DND-41 (cell line): ENCODE measurements around the gene RAPGEF1.

Source experiments
- ATAC-seq: fragments of 200-7000 bp; cut with Tn5 transposase; 3 replicates; pipeline ENCODE4 v1.9.1; 2021; ENCODE audit warnings: low read depth; ENCODE audit not compliant: insufficient read depth
- DNase-seq: peaks from one replicate; pipeline ENCODE4 v3.0.0-alpha.2; 2020
- H2AFZ ChIP-seq: 2 replicates; pipeline ENCODE4 v1.6.0; 2012; ENCODE audit warnings: low read depth, low read length
- H3K27ac ChIP-seq: 2 replicates; pipeline ENCODE4 v1.5.1; 2012; ENCODE audit warnings: low read length, inconsistent platforms
- H3K27me3 ChIP-seq: fragments of 200-600 bp; sonication (generic); 2 replicates; pipeline ENCODE4 v1.6.0; 2012; ENCODE audit warnings: low read length, mild to moderate bottlenecking, inconsistent platforms; ENCODE audit not compliant: insufficient read depth, poor library complexity
- H3K36me3 ChIP-seq: 2 replicates; pipeline ENCODE4 v1.5.1; 2012; ENCODE audit warnings: low read length, inconsistent platforms; ENCODE audit not compliant: insufficient read depth
- H3K4me1 ChIP-seq: 2 replicates; pipeline ENCODE4 v1.5.1; 2012; ENCODE audit warnings: mild to moderate bottlenecking, low read length; ENCODE audit not compliant: insufficient read depth
- H3K4me2 ChIP-seq: 2 replicates; pipeline ENCODE4 v1.6.0; 2012; ENCODE audit warnings: mild to moderate bottlenecking, moderate library complexity, low read length, inconsistent platforms; ENCODE audit not compliant: insufficient read depth
- H3K4me3 ChIP-seq, 2 experiments: fragments of 200-600 bp in 1 of 2; shearing (Covaris generic) in 1 of 2; 2 replicates each; pipeline ENCODE4 v1.5.1; 2012 to 2016; ENCODE audit warnings: inconsistent platforms in 2 of 2, low read length in 2 of 2, mild to moderate bottlenecking in 2 of 2, low read depth in 1 of 2, moderate library complexity in 1 of 2
- H3K79me2 ChIP-seq: 2 replicates; pipeline ENCODE4 v1.6.0; 2012; ENCODE audit warnings: low read length, inconsistent platforms; ENCODE audit not compliant: insufficient read depth
- H3K9ac ChIP-seq: 2 replicates; pipeline ENCODE4 v1.6.0; 2012; ENCODE audit warnings: low read depth, mild to moderate bottlenecking, inconsistent platforms, low read length, moderate library complexity
- H3K9me3 ChIP-seq: 2 replicates; pipeline ENCODE4 v1.5.1; 2012; ENCODE audit warnings: low read length, moderate library complexity, mild to moderate bottlenecking, inconsistent platforms; ENCODE audit not compliant: insufficient read depth, severe bottlenecking
- H4K20me1 ChIP-seq: 2 replicates; pipeline ENCODE4 v1.6.0; 2012; ENCODE audit warnings: low read length; ENCODE audit not compliant: insufficient read depth
- EZH2 ChIP-seq: IDR thresholded peaks from 3 replicates; pipeline ENCODE4 v1.6.1; 2012; ENCODE audit warnings: borderline replicate concordance, low read depth, mild to moderate bottlenecking, moderate library complexity, low read length, inconsistent platforms; ENCODE audit not compliant: severe bottlenecking
- TF ChIP-seq, protein P1 (sequence below): IDR thresholded peaks from 2 replicates; pipeline ENCODE4 v1.5.1; 2012; ENCODE audit warnings: borderline replicate concordance, low read length, moderate library complexity, mild to moderate bottlenecking; ENCODE audit not compliant: poor library complexity, severe bottlenecking; ENCODE audit errors: extremely low read depth

The RAPGEF1 gene

DNA sequence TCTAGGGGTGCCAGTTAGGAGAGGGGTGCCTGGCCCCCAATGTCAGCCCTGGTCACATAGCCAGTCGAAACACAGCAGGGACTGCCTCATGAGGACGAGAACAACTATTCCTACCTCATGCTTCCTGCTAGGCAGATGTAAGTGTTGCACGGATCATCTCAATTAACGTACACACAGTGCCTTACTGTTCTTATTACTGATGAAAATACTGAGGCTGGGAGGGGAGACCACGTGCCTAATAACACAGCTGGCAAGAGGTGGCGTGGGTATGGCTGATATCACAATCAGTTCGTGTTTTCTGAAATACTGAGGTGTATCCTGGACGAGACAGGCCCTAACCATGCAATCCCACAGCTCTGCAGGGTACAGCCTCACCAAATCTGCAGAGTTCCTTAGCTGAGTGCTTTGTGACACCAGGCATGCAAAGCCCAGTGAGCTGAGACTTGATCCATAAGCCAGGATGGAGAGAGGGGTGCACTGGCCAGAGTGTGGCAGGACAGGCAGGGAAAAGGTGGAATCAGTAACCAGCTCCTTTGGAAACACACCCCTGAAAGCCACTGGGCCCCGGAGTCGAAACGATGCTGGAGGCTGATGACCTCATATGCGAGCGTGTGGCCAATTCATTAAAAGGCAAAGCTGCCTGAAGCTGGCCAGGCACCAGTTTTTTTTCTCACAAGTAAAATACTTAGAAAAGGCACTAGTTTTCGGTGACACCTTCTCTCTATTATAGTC, 130.6 kb downstream of the RAPGEF1 start:
- DNase-seq: no peak
- peaks cover 49% of the 10 kb centered on the region for H3K36me3 ChIP-seq
- H3K79me2 ChIP-seq: no peaks in the 10 kb centered on the region
- H2AFZ ChIP-seq: no peak overlapping the region
- H3K9me3 ChIP-seq: no peaks in the 10 kb centered on the region
- ATAC-seq: no peak
- no peak overlapping the region for H3K4me2 ChIP-seq
- no peaks in the 10 kb centered on the region for H4K20me1 ChIP-seq
- H3K9ac ChIP-seq: no peak overlapping the region
- no peak overlapping the region for H3K27ac ChIP-seq
- TF ChIP-seq, protein P1, sequence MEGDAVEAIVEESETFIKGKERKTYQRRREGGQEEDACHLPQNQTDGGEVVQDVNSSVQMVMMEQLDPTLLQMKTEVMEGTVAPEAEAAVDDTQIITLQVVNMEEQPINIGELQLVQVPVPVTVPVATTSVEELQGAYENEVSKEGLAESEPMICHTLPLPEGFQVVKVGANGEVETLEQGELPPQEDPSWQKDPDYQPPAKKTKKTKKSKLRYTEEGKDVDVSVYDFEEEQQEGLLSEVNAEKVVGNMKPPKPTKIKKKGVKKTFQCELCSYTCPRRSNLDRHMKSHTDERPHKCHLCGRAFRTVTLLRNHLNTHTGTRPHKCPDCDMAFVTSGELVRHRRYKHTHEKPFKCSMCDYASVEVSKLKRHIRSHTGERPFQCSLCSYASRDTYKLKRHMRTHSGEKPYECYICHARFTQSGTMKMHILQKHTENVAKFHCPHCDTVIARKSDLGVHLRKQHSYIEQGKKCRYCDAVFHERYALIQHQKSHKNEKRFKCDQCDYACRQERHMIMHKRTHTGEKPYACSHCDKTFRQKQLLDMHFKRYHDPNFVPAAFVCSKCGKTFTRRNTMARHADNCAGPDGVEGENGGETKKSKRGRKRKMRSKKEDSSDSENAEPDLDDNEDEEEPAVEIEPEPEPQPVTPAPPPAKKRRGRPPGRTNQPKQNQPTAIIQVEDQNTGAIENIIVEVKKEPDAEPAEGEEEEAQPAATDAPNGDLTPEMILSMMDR: no peak
- TF ChIP-seq EZH2: no peak
- no peaks in the 10 kb centered on the region for H3K27me3 ChIP-seq
- H3K4me1 ChIP-seq: no peaks in the 10 kb centered on the region
- H3K4me3 ChIP-seq: no peak overlapping the region

DNA sequence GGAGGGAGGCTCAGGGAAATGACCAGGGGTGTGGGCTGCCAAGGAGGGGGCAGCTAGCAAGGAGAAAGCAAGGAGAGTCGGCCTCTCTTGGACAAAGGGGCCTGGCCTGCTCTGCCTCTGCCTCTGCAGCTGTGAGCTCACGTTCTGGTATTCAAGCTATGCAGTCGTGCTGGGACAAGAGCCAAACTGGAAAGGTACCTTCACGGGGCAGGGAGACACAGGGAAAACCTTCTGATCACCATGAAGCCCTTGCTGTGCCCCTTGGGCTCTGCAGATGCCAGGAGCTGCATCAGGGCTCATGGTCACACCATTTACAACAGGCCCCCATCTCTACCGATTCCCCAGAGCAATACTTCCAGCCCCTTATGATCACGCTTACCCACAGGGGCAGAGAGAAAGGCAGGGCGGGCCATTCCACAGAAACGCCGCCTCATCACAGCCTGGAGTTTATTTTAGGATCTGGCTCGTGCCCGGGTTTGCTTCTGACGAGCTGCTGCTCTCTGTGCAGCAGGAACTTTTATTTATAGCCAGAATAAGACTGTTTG, 131.3 kb downstream of the RAPGEF1 start:
- Histone ChIP-seq H3K27me3 (no peaks in the 10 kb centered on the region), H3K9ac (no peak overlapping the region), H3K9me3 (no peaks in the 10 kb centered on the region), H2AFZ (no peak overlapping the region), H3K36me3 (peaks cover 54% of the 10 kb centered on the region), H3K27ac (no peak overlapping the region), H3K79me2 (no peaks in the 10 kb centered on the region), H3K4me3 (no peak overlapping the region), H4K20me1 (no peaks in the 10 kb centered on the region), H3K4me1 (no peaks in the 10 kb centered on the region), H3K4me2 (no peak overlapping the region)
- ATAC-seq (no peak), DNase-seq (no peak)
- TF ChIP-seq EZH2: no peak
- TF ChIP-seq, protein P1: no peak

- H3K4me1 ChIP-seq: no peaks in the 10 kb centered on the region
- H2AFZ ChIP-seq: no peak overlapping the region
- no peaks in the 10 kb centered on the region for H3K27me3 ChIP-seq
- H3K9ac ChIP-seq: no peak overlapping the region
- no peak overlapping the region for H3K4me2 ChIP-seq
- H3K27ac ChIP-seq: no peak overlapping the region
- peaks cover 52% of the 10 kb centered on the region for H3K36me3 ChIP-seq
- no peak overlapping the region for H3K4me3 ChIP-seq
- H3K9me3 ChIP-seq: no peaks in the 10 kb centered on the region
- DNase-seq: no peak
- ATAC-seq: no peak
- TF ChIP-seq EZH2: no peak
- TF ChIP-seq, protein P1: no peak
- H3K79me2 ChIP-seq: no peaks in the 10 kb centered on the region
- no peaks in the 10 kb centered on the region for H4K20me1 ChIP-seq
These were observed 132.3 kb downstream of the RAPGEF1 start for GRCh38 chr9:131607591-131607990.
